GM18870 (cell line): ENCODE results near the gene METRNL.
"Not testable (repeated sequence)": the region's sequence is repeated elsewhere in the genome, so short reads cannot be mapped to it uniquely, and the experiment has no call there.

Experiments
- ATAC-seq: cut with Tn5 transposase; IDR thresholded peaks from one replicate; pipeline ENCODE4 v1.9.1; 2021; ENCODE audit warnings: moderate library complexity; ENCODE audit not compliant: unreplicated experiment

METRNL gene

DNA sequence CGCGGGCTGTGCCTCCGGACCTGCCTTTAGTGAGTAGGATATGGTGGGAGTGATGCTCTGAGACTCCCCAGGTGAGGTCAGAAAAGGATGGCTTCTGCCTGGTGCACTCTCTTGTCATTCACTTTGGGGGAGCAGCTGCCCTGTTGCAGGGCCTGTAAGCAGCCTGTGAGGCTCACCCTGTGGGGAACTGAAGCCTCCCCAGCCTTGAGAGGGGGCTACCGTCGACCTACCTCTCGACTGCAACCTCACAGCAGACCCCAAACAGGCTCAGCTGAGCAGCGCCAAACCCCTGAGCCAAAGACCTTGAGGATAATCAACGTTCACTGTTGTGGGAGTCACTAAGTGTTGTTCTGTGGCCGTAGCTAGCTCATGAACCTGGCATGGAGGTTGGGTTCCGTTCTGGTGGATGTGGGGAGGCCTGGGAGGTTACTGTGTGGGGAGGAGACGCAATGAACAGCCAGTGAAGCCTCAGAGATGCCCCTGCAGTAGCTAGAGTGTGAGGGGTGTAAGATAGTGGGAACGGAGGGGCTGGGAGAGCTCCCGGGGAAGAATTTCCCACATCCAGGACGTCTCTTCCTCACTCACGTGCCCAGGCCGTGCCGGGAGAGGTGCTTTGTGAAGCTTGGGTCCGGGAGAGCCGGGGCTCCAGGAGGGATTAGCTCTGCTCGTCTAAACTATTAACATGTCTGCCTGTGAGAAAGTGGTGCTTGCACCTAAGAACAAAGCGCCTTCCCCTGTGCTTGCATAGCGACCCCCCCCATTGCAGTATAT is 38.8 kb downstream of the METRNL start:
- no peak for ATAC-seq

DNA sequence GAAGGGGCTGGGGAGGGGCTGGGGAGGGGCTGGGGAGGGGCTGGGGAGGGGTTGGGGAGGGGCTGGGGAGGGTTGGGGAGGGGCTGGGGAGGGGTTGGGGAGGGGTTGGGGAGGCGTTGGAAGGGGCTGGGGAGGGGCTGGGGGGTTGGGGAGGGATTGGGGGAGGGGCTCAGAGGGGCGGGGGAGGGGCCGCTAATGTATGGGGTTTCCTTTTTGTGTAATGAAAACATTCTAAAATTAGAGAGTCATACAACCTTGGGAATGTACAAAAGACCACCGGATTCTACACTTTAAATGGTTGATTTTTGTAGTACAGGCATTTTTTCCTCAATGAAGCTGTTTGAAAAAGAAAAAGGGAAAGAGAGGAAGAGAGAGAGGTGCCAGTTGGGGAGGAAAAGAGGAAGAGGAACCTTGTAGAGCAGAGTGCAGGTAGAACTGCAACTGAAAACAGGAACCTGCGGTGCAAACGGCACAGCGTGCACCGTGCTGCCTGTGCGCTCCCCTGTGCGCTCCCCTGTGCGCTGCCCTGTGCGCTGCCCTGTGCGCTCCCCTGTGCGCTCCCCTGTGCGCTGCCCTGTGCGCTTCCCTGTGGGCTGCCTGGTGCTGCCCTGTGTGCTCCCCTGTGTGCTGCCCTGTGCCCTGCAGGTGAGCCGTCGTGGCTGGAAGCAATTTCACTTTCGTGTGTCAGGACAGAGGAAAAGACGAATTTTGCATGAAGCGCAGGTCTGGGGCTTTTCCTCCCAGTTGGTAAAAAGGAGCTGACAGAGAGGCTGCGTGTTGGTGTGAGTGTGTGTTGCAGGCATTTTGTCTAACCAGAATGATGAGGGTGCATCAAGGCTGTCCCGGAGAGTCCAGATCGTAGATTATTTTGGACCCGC is 40.8 kb downstream of the METRNL start:
- ATAC-seq = no peak

GRCh38 chr17:83121473-83121872 is 42.1 kb downstream of the METRNL start:
- not testable (repeated sequence) for ATAC-seq

DNA sequence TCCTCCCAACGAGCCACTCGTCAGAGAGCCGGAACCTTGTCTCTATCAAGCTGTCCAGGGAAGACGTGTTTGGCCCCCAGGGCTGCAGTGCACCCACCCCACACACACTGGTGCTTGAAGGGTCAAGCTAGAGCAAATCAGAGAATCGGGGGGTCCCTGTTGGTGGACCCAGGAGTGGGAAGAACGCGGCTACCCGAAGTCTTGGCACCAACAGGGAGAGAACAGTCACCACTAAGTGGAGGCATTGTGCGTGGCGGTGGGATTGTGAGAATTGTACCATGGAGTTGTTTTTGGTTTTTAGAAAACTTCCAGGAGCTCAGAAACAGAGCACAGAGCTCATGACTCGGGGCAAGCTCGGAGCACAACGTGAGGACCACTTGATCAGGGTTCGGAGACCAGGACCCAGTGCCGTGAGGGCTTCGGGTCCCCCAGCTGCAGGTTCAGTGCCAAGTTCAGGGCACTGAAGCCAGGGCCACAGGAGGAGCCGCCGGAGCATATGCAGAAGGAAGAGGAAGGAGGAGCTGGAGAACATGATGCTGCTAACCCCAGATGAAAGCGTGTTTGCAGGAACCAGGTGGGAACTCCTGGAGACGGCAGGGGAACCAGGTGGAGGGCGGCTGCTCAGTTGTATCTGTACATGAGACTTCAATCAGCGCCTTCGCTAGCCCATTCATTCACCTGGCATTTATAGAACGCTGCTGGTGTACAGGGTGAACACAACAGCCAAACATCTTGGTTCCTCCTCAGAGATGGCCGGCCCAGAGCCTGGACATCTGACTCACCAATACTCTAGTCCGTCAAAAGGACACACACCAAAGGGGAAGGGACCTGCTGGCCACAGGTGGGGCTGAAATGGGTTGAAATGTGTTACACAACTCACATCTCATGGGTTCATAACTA is 42.8 kb downstream of the METRNL start:
- no peak for ATAC-seq

DNA sequence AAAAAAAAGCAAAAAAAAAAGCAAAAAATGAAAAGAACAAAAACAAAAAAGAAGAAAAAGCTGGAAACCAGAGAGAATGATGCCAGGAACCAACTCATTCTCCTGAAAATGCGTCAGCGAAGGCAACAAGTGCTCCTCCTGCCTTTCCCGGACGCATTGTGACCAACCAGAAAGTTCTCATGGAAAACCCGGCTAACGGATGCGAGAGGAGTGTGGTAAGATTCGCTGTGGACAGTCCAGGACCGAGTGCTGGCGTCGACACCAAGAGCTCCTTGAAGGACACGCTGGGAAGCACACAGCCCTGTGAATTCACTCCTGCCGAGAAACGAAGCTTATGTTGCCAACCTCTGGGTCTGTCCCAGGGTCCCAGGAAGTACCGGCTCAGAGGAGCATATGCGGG is 43.4 kb downstream of the METRNL start:
- no peak for ATAC-seq

DNA sequence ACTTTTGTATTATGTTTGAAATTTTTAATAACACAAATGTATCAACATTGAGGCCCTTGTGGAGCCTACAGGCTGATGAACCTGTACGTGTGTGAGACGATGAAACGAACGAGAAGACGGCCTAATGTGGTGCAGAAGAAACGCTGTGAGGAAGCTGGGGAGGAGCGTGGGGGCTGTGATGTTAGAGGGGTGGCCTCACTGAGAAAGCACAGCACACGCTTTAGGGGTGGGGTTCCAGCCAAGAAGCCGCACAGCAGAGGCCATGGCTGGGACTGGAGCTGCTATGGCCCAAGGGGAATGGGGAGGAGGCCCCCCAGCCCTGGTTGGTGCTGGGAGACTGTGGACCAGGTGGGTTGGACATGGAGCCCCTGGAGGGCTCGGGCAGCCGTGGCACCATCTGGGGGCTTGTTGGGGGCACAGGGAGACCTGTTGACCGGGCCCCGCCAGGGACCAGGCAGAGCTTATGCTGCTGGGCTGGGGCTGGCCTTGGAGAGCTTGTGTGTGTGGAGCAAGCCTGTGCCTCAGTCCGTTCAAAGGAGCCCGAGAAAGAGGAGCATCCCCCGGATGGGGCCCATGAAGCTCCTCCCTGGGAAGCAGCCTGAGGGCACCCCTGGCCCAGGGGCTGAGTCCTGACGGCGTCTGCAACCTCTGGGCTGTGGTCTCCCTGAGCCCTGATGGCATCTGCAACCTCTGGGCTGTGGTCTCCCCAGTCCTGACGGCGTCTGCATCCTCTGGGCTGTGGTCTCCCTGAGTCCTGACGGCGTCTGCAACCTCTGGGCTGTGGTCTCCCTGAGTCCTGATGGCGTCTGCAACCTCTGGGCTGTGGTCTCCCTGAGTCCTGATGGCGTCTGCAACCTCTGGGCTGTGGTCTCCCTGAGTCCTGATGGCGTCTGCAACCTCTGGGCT is 44.7 kb downstream of the METRNL start:
- no peak for ATAC-seq

- no peak for ATAC-seq
Measured at GRCh38 chr17:83124871-83125514, 45.6 kb downstream of the METRNL start.

DNA sequence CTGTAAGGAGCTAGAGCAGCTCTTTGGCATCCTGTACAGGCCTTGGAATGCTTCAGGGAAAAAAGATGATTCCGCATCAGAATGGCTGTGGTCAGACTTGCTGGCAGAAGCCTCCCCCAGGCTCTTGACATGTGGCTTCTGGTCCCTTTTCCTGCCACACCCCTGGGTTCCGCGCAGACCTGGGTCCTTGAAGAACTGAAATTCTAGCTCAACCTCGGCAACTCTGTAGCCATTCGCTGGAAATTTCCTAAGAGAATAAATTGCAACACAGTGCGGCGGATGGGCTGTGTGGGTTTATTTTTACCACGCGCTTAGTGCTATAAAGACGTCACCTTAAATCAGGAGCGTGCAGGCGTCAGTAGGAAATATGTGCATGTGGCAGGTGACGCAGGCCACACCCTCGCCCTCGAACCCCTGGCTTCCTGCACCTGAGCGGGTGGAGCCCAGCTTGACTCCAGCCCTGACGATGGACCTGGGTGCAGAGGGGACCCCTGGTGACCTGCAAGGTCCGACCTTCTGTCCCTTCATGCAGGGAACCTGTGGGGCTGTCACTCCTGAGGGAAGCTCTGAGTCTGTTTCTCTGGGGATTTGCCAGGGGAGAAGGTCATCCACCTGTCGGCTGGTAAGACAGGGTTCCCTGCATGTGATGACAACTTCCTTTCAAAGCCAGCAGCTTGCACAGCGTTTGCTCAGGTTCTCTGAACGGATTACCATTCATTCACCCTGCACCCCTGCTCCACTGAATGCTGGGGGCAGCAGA is 46.3 kb downstream of the METRNL start:
- ATAC-seq = no peak

DNA sequence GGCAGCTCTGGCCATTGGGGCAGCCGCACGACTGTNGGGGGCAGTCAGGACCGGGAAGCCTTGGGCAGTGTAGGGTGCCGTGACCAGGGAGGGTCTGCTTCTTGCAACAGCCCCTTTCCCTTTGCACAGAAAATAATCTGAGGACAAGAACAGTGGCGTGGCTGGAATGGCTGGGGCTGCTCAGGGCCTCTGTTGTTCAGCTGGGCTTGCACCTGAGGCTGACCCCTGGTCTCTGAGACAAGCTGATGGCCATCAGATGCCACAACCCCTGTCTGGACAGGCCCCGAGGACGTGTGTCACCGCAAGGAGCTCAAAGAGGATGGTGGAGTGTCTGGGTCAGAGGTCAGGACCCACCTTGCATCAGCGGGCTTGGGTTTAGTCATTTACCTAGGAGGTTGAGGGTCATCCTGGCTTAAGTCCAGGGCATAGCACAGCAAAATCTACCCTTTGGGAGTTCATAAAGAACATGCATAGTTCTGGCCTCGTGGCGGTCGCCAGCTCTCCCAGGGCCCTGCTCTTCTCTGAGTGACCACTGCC is 46.9 kb downstream of the METRNL start:
- no peak for ATAC-seq

DNA sequence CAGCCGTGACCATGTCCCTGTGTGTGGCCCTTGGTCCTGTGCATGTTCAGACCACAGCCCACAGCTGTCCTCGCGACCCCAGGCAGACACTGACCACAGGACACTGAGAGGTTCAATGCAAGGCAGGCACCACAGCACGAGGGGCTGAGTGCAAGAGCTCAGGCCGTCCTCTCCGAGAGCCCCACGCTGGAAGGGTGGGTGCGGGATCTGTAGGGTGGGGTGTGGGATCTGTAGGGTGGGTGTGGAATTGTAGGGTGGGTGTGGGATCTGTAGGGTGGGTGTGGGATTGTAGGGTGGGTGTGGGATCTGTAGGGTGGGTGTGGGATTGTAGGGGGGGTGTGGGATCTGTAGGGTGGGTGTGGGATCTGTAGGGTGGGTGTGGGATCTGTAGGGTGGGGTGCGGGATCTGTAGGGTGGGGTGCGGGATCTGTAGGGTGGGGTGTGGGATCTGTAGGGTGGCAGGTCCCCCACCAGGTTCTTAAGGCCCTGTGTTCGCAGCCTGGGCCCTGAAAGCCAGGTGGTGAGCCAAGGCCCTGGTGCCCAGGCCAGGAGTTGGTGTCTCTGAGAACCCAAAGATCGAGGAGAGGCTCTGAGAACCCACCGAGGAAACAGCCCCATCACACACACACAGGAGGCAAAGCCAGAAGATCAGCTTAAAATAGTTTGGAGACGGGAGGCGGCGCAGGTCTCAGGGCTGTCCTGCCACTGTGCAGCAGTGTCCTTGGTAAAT is 48.2 kb downstream of the METRNL start:
- ATAC-seq = no peak

- ATAC-seq = no peak
Measured at GRCh38 chr17:83128306-83129240, 49.2 kb downstream of the METRNL start.

DNA sequence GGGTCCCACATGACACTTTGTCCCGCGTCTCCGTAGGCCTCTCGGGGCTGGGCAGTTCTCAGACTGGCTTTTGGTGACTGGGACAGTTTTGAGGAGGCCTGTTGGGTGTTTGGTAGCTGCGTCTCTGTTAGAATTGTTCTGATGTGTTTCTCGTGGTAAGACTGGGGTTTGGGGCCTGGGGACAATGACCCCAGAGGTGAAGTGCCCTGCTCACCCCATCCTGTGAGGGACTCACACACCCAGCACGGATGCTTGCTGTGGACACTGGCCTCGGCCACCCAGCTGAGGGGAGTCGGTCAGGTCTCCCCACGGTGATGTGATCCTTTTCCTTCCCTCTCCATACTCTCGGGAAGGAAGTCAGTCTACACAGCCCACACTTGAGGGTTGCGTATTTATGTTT is 50.3 kb downstream of the METRNL start:
- no peak for ATAC-seq

DNA sequence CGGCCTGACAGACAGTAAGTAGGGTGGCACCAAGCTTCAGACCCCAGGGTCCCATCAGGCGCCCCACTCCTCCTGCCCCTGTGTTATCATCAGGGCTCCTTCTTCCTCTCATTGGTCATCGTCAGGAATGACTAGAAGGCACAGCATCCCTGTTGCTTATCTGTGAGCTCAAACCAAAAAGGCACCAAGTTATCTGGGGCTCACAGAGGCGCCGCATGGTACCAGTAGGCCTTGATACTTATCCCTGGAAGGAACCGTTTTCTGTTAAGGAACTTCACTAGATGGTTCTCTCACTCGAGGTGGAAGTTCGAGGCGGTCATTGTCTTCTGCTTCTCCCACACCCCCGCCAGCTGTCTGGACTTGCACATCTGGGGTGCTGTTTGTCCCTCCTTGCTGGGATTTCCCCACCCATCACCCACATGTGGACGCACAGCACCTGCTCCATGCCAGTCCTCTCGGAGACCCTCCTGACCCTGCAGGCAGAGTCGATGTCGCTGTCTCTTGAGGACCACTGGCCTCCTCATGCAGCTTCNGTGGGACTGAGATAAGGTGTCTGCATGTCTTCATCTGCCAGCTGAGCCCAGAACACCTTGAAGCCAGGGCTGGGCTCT is 52.1 kb downstream of the METRNL start:
- no peak for ATAC-seq

DNA sequence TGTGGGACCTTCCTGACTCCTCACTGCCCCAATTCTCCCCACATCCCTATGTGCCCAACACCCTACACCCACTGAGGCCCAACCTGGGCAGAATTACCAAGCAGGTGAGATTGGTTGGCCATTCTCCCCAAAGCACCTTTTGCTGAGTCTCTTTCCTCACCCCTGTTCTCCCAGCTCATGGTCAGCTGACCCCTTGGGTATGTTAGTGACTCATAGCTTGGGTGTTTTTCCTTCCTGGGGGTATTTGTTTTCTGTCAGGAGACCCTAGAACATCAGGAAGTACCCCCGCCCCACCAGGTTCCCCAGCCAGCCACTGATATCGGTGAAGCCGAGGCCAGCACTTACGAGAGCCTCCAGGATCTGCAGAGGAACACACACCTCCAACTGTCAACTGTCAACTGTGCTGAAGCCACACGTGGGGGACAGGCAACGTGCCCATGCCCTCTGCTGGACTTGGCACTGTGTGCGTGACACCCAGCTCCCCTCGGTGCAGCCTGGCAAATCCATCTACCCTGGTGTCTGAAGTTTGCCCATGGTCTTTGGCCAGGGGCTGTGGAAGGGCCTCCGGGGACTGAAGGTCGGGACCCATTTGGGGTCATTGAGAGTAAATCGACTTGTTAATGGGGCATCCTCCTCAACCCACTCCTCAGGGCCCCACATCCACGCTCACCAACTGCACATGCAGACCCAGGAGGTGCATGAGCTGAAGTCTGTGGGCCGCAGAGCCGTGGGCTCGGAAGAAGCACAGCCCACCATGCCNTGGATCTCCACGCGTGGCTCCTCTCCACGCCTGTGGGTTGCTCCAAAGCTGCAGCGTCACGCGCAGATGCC is 53.1 kb downstream of the METRNL start:
- ATAC-seq = no peak

GRCh38 chr17:83133302-83134121 is 54.1 kb downstream of the METRNL start:
- no peak for ATAC-seq
